Measurements from ENCODE around the gene NFATC1. TPM values are rescaled to one million over a fixed set of nuclear protein-coding genes. Genes with fewer than 3 reads are reported as not detected.

NFATC1 gene
- total RNA-seq, 1 donor from 2014 or later: 16.1 TPM

DNA sequence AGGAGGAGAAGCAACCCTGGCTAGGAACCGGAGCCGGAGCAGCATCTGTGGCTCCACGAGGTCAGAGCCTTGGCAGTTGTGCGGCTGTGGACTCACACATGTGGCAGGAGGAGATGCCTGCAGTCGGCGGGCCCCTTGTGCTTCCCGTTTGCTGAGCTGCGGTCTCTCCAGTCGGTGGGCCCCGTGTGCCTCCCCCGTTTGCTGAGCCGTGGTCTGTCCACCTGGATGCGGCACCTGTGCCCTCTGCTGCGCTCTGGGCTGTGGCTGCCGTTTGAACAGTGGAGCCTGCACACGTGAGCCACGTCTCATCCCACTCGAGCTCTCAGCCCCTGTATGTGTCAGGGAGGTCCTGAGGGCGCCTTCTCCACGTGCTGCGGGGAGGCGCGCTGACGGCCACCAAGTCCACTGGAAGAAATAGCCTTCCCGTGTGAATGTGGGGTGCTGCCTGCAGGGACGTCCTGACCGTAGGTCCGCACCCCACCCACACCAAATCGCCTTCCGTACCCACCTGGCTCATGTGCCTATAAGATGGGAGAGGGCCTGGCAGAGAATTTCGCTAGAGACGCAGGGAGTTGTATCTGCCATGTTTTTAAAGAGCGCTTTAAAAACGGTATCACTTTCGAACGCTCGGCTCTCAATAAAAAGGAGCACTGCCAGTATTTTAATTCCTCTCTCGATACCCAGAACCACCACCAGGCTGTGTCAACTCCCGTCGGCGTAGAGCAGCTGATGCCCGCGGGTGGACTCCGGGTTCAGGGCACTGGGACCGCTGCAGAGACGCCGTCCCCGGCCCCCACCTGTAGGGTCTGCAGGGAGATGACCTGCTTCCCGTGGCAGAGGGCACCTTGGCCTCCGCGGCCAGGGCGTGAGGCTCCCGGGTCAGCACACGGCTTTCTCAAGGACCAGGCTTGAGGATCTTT is 117.0 kb downstream of the NFATC1 start:
- DNase-seq (ENCODE audit: extremely low read depth, low read depth, low spot score): no peak

DNA sequence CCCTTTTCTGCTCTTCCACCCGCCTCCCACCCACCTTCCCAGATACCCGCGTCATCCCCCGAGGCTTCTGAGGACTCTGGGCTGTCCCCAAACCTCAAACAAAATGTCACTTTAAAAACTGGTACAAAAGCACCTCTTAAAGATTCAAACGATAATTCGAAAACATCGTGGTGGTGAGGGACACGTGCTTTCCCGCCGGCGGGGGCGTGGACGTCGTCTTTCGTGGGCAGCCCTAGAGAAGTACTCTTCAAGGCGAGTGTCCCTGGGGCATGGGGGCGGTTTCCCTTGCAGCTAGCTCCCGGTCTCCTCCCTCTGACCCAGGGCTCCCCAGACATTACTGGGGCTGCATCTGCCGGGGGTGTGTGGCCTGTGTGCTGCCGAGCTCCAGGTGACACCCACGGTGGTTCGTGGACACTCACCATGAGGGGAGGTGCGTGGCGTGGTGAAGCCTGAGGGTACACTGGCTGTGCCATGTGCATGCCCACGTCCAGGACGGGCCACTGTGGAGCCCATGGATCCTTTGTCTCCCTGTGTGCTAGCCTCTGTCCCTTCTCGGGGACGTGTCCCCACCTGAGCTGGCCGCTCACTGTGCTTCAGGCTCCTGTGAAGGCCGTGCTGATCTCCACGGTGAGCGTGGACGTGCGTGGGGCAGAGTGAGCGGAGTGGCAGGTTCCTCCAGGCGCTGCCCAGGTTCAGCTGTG is 117.8 kb downstream of the NFATC1 start:
- no peak for DNase-seq (ENCODE audit: extremely low read depth, low read depth, low spot score)

DNA sequence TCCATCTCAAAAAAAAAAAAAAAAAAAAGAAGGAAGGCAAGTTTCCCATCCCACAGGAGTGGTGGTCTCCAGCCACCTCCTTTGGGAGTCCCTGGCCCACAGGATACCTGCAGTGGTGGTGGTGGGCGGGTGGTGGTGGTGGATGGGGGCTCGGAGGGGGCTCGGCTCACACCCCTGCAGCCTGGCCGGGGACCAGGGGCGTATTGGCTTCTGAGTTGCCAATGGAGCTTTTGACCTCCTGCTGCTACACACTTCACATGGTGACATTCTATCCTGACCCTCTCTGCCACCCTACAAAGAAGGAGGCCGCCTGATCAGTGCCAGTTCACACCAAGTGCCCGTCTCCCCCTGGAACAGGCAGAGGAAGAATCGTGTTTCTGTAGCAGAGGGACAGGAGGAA is 119.6 kb downstream of the NFATC1 start:
- DNase-seq (ENCODE audit: extremely low read depth, low read depth, low spot score): no peak

DNA sequence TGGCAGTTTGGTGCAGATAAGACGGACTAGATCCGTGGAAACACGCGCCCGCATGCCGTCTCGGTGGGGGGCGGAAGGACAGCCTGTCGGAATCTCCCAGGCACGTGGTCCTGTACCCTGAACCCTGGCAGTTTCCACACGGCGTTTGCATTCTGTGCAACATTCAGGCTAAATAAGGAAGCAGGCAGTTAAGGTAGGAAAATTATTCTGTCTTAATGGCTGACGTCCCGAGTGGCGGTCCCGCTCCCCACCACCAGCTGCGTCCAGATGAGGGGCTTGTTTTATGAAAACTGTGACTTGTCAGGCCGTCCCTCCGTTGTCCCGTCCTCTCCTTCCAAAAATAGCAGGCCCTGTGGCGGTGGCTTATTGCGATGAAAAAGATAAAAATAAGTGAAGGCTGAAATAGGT is 120.2 kb downstream of the NFATC1 start:
- no peak for DNase-seq (ENCODE audit: extremely low read depth, low read depth, low spot score)

DNA sequence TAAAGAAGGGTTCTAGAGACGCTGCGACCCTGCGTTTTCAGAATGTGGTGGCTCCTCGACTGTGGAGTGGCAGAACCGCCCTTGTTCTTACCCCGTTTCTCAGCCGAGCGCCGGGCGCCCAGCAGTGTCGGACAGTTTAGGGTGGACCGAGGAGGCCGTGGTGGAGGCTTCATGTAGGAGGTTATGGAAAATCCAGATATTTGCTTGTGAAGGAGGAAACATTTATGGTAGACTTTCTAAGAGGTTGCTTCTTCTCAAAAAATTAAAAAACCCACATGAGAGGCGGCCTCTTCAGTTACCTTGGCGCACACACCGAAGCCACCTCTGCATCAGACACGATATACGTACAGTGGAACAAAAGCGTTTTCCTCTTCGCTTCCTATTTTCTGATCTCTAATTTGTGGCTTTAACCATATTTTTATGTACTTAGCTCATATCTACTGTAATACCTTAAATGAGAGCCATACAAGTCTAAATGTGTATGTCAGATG is 120.8 kb downstream of the NFATC1 start:
- no peak for DNase-seq (ENCODE audit: extremely low read depth, low read depth, low spot score)

DNA sequence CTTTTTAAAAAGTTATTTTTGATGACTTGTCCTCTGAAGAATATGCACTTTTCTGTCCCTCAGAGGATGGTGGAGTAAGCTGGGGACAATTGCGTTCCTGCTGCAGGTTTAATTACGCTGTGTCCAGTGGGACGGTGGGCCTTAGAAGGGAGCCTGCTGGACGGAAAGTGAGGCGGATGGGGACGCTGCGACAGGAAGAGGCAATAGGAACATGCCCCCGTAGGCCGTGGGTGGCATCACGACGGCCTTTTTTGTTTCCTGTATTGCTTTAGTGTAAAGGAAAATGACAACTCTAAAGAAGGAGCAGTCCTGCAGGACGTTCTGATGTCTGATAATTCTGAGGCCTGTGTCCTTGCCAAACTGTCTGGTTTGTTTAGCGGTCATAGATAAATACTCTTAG is 121.6 kb downstream of the NFATC1 start:
- DNase-seq (ENCODE audit: extremely low read depth, low read depth, low spot score): no peak

DNA sequence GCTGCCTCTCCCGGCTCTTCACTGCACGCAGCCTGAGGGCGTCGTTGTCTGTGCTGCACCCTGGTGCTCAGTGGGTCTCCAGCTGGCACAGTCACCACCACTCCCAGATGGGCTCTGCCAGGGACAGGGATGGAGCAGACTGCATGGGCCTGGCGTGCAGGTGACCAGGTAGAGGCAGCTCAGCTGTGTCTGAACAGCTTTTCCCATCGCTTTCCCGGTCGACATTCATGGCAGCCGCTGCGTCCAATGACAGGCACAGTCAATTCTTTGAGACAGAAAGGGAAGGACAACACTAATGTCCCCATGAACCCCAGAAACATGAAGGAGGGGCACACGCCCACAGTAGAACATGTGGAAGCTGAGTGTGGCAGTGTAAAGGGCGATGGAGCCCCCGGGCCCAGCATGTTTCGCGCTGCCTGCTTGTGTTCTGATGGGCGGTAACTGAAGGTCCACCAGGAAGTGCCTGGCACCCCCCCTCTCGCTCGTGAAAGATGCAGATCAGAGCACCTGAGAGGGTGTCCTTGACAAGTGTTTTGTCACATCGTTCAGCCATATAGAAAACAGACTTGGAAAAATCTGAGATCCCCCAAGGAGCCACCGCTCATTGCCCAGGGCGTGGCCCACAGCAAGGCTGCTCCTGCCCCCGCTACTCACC is 122.4 kb downstream of the NFATC1 start:
- no peak for DNase-seq (ENCODE audit: extremely low read depth, low read depth, low spot score)

DNA sequence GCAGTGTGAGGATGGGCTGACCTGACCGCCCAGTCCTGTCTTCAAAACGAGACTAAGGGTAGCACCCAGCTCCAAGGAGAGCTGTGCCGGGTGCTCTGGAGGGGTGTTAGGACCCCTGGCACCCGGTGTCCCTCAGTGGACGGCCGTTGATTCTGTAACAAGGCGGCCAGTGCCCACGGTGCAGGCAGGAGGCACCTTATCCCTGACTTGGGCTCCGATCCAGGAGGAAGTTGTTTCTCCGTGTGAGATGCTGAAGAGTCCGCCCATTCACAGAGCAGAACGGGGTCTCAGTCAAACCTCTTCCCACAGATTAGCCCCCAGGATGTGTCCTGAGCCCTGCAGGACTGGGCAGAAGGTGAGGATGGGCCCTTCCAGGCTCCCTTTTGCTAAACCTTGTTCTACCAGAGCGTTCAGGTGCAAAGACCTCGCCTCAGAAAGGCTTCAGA is 123.0 kb downstream of the NFATC1 start:
- no peak for DNase-seq (ENCODE audit: extremely low read depth, low read depth, low spot score)

DNA sequence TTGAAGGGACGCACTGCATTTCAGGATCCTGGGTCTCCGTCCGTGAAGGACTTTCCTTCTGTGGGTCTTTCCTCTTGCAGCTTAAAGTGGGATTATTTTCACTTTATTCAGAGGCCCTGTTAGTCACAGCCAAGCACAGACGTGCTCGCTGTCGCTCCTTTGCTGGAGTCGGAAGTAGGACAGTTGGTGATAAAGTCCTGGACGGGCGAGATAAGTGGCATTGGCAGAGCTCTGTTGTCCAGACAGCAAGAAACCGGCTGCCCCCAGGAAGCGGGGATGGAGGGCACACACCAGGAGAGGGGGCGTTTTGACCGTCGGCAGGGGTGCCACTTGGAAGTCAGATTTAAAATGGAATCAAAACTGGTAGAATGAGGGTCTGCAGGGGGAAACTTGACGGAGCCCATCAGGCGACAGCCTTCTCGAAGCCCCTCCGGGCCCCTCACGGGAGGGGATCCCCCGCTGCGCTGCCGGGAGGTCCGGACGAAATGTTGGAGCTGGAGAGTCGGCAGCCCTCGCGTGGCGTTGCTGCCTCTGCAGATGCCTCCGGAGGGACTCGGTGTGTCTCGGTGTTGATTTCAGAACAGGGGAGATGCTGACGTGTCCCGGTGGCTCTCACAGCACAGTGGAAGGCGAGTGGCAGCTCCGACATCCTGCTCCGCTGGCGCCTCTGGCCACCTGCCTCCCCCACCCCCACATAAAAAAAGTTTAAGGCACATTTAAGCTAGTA is 124.2 kb downstream of the NFATC1 start:
- no peak for DNase-seq (ENCODE audit: extremely low read depth, low read depth, low spot score)

DNA sequence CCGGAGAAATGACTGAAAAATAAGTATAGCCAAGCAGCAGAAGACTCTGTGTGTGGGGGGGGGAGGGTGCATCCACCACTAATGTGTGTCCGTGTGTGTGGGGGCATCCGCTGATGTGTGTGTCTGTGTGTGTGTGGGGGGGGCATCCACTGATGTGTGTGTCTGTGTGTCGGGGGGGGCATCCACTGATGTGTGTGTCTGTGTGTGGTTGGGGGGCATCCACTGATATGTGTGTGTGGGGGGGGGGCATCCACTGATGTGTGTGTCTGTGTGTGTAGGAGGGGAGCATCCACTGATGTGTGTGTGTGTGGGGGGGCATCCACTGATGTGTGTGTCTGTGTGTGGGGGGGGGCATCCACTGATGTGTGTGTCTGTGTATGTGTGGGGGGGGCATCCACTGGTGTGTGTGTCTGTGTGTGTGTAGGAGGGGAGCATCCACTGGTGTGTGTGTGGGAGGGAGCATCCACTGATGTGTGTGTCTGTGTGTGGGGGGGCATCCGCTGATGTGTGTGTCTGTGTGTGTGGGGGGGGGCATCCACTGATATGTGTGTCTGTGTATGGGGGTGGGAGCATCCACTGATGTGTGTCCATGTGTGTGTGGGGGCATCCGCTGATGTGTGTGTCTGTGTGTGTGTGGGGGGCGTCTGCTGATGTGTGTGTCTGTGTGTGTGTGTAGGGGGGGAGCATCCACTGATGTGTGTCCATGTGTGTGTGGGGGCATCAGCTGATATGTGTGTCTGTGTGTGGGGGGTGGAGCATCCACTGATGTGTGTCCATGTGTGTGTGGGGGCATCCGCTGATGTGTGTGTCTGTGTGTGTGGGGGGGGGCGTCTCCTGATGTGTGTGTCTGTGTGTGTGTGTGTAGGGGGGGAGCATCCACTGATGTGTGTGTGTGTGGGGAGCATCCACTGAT is 125.0 kb downstream of the NFATC1 start:
- no peak for DNase-seq (ENCODE audit: extremely low read depth, low read depth, low spot score)

DNA sequence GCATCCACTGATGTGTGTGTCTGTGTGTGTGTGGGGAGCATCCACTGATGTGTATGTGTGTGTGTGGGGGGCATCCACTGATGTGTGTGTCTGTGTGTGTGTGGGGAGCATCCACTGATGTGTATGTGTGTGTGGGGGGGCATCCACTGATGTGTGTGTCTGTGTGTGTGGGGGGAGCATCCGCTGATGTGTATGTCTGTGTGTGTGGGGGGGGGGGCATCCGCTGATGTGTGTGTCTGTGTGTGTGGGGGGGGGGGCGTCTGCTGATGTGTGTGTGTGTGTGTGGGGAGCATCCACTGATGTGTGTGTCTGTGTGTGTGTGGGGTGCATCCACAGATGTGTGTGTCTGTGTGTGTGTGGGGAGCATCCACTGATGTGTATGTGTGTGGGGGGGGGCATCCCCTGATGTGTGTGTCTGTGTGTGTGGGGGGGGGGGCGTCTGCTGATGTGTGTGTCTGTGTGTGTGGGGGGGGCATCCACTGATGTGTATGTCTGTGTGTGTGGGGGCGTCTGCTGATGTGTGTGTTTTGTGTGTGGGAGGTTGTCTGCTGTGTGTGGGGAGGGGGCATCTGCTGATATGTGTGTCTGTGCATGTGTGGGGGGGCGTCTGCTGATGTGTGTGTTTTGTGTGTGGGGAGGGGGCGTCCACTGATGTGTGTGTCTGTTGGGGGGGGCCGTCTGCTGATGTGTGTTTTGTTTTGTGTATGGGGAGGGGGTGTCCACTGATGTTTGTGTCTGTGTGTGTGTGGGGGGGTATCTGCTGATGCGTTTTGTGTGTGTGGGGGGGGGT is 125.9 kb downstream of the NFATC1 start:
- no peak for DNase-seq (ENCODE audit: extremely low read depth, low read depth, low spot score)

DNA sequence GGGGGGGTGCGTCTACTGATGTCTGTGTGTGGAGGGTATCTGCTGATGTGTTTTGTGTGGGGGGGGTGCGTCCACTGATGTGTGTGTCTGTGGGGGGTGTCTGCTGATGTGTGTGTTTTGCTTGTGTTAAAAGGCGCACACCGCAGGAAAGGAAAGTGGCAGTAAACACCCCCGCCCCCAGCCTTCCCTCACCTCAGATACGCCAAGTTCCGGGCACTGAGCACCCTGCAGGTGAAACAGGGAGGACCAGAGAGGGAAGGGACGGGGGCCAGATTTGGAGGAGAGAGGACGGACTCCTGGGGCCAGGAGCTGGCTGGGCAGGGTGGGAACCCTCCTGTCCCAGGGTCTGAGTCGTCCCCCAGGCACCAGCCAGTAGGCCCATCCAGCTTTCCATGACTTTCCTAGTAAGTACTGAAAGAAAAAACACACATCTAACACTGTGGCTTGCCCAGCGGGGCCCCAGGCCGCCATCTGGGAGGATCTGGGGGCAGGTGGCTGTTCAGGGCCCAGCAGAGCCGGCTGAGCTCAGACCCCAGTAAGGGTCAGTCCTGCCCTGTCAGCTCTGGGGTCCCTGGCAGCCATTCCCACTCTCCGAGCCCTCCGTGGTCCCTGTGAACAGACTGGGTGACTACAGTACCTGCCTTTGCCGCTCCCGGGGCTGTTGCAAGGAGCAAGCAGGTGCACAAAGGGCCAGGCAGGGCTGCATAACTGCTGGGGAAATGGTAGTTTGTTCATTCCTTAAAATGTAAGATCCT is 126.9 kb downstream of the NFATC1 start:
- DNase-seq (ENCODE audit: extremely low read depth, low read depth, low spot score): no peak

DNA sequence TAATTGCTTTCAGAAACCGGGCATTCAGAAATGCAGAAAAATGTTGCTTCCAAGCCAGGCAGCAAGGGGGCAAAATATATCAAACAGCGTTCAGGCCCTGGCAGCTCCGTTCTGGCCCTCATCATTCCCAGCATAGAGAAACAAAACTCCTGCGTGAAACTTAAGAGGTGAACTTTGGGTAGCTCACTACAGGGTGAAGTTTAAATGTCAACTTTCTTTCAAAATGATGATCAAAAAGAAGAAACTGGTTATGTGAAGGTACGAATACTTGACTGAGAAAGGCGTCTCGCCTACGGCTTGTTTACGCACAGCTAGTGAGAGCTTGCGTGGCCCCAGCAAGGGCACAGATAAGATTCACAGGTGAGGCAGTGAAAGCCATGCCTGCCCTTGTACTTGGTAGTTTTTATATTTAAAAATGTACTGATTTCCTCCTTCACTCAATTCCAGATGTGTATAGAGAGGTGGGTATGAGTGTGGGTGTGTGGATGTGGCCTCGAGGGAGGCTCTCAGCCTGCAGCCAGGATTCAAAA is 127.5 kb downstream of the NFATC1 start:
- no peak for DNase-seq (ENCODE audit: extremely low read depth, low read depth, low spot score)

DNA sequence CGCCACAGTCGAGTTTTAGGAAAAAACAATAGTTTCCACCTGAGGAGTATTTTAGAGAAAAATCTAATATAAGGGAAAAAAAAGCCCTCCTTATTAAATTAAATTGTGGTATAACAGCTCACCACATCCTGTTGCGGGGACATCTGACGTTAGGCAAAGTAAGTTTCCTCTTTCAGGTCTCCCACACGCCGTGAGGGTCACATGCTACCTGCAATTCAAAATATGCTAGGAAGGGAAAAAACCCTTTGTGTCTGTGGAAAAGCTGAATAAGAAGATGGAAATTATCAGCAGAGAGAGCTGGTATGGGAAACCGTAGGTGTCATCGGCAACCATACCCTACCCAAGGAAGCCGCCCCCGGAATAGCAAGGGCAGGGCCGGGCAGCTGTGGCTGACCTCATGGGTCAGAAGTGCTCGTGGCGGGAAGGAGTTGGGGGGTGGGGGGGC is 128.0 kb downstream of the NFATC1 start:
- no peak for DNase-seq (ENCODE audit: extremely low read depth, low read depth, low spot score)

DNA sequence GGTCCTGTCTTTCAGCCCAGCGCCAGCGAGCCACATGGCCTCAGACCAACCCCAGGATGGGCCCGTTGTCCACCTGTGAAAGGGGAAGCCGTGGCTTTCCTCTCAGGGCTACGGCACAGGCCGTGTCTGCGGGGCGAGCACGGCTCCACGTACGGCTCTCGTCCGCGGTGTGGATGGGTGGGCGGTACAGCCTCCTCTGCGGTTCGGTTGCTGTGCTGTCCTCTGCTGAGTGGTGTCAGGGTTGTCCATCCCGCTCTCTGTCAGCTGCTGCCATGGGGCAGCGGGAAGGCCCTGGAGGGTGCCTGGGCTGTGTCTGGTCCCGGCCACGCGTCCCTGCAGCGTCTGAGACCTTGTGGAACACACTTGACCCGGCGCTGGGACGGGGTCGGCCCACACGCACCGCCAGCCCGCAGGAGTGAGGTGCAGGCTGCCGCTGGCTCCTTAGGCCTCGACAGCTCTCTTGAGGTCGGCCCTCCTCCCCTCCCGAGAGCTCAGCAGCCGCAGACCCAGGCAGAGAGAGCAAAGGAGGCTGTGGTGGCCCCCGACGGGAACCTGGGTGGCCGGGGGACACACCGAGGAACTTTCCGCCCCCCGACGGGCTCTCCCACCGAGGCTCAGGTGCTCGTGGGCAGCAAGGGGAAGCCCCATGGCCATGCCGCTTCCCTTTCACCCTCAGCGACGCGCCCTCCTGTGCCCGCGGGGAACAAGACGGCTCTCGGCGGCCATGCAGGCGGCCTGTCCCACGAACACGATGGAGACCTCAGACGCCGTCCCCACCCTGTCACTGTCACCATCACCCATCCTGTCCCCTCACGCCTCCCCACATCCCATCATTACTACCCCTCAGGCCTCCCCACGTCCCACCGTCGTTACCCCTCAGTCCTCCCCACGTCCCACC is 128.7 kb downstream of the NFATC1 start:
- no peak for DNase-seq (ENCODE audit: extremely low read depth, low read depth, low spot score)

DNA sequence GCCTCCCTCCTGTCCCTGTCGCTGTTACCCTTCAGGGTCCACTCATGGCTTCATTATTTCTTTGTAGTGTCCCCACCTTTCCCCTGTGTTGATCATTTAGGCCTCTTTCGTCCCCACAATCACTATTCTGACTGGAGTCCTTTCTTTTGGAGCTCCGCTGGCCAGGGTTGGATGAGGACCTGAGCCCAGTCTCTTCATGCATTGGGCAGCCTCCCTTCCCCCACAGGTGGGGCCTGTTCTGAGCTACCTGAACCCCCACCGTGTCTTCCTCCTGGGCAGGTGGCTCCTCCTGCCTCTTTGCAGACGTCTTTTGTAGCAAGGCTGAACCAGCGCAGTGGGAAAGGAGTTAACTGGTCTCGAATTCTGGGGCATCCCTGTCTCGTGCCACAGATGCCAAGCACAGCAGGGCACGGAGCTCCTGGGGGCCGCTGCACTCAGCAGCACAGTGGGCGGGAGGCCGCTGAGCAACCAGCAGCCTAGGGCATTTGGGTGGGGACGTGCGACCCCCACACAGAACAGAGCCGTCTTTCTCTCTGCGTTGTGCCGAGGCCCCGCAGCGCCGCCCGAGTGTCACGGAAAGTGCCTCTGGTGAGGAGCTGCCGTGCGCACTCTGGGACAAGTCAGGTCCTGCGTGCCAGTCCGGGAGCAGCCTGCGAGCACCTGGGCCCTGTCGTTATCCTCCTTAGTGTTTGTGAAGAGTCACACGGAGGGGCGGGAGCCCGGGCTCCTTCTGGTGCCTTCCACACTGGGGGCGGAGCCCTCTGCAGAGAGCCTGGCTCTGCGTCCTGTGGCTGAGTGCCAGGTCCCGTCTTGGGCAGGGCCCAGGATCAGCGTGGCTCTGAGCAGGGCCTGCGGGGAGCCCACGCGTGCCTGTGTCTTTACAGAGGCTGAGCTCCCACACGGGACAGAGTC is 130.1 kb downstream of the NFATC1 start:
- no peak for DNase-seq (ENCODE audit: extremely low read depth, low read depth, low spot score)
